Gastrocnemius medialis (tissue), 4 donors: Measurements from ENCODE around the gene NDUFA5. TPM values are rescaled to one million over a fixed set of nuclear protein-coding genes. Genes with fewer than 3 reads are reported as not detected.
A peak's percentile ranks its signal among the peaks of the same experiment; 100 is the strongest.

Source experiments
- ATAC-seq, 2 donors: fragments of 150-250 bp; one replicate each; pipeline ENCODE4 v1.9.1; 2016
- DNase-seq, 2 donors: peaks; one replicate each; pipeline ENCODE4 v3.0.0-alpha.2; 2019
- H3K27ac ChIP-seq, 4 donors: fragments of 200-600 bp; sonication (generic); 1 replicate in 1 of 4; 2 replicates in 3 of 4; pipeline ENCODE4 v1.5.1; 2016 to 2018; ENCODE audit warnings: mild to moderate bottlenecking in 2 of 4, moderate library complexity in 1 of 4
- H3K27me3 ChIP-seq, 3 donors: fragments of 200-600 bp; sonication (generic) in 2 of 3; 1 replicate in 1 of 3; 2 replicates in 2 of 3; pipeline versions ENCODE4 v1.5.1 to v1.6.0; 2016 to 2019; ENCODE audit warnings: mild to moderate bottlenecking in 1 of 3, moderate library complexity in 1 of 3
- H3K36me3 ChIP-seq, 2 donors: fragments of 200-600 bp; sonication (generic) in 1 of 2; one replicate each; pipeline ENCODE4 v1.5.1; 2017 to 2018
- H3K4me1 ChIP-seq, 2 donors: fragments of 200-600 bp; sonication (generic) in 1 of 2; one replicate each; pipeline ENCODE4 v1.5.1; 2016 to 2017; ENCODE audit warnings: mild to moderate bottlenecking in 2 of 2
- H3K4me3 ChIP-seq, 4 donors: fragments of 200-600 bp; sonication (generic) in 3 of 4; 1 replicate in 1 of 4; 2 replicates in 3 of 4; pipeline ENCODE4 v1.5.1; 2016 to 2019; ENCODE audit warnings: mild to moderate bottlenecking in 2 of 4
- H3K9me3 ChIP-seq, 3 donors: fragments of 200-600 bp; sonication (generic) in 2 of 3; 1 replicate in 1 of 3; 2 replicates in 2 of 3; pipeline ENCODE4 v1.5.1; 2016 to 2019
- CTCF ChIP-seq, 5 experiments: fragments of 450-650 bp in 3 of 5; fragments of 200-600 bp in 2 of 5; sonication (generic) in 2 of 5; IDR thresholded peaks in 4 of 5; conservative IDR thresholded peaks in 1 of 5; 1 replicate in 4 of 5; 2 replicates in 1 of 5; pipeline ENCODE4 v1.5.1; 2016 to 2019; ENCODE audit warnings: antibody characterized with exemption in 5 of 5, mild to moderate bottlenecking in 3 of 5, moderate library complexity in 3 of 5
- POLR2A ChIP-seq, 2 donors: fragments of 450-650 bp; IDR thresholded peaks; one replicate each; pipeline ENCODE4 v1.6.1; 2017; ENCODE audit warnings: antibody characterized with exemption in 2 of 2, mild to moderate bottlenecking in 2 of 2, moderate library complexity in 2 of 2
- in situ Hi-C, 4 donors: fragments of 200-750 bp; cut with MboI; loops; one replicate each; pipeline versions ENCODE4 v1.15.0 to v1.8.0; 2017; ENCODE audit warnings: low sequenced_read_pairs in 4 of 4
- intact Hi-C: fragments of 100-400 bp; cut with DNase I; formaldehyde crosslinking; loops from one replicate; pipeline ENCODE4 v1.15.1; 2023; ENCODE audit warnings: low total_unique reads
- total RNA-seq, 4 donors: library from RNA; depleted of rRNA; stranded (reverse); fragments of >200 nt; gene quantifications; one replicate each; pipeline versions ENCODE4 v1.1.0 to v1.2.3, GENCODE V29; 2016

The NDUFA5 gene
- total RNA-seq, 4 donors from 2014 or later: 82.8 to 148 (median 137) TPM

GRCh38 chr7:123499211-123499970 lies 58.2 kb downstream of the NDUFA5 start:
- DNase-seq: no peak
- Histone ChIP-seq H3K4me1 (peaks cover 0 to 2% of the 10 kb centered on the region in 2 donors), H3K27ac (no peak overlapping the region), H3K4me3 (no peak overlapping the region), H3K27me3 (no peaks in the 10 kb centered on the region), H3K9me3 (no peaks in the 10 kb centered on the region), H3K36me3 (no peaks in the 10 kb centered on the region)
- no peak for TF ChIP-seq POLR2A (IDR thresholded peaks at IDR 0.05)
- TF ChIP-seq CTCF (IDR thresholded peaks at IDR 0.05 in 4 of 5, conservative IDR thresholded peaks at IDR 0.05 in 1 of 5): no peak
- in situ Hi-C loops (no loop called here), intact Hi-C loops (loop anchor here (10.0 kb wide), 1 partner anchor 365 kb away; no protein-coding TSS in a partner anchor)
- no peak for ATAC-seq

- H3K9me3 ChIP-seq: no peaks in the 10 kb centered on the region
- no peak overlapping the region for H3K4me3 ChIP-seq
- no peaks in the 10 kb centered on the region for H3K27me3 ChIP-seq
- H3K4me1 ChIP-seq: peaks cover 0 to 6% of the 10 kb centered on the region in 2 donors
- no peaks in the 10 kb centered on the region for H3K36me3 ChIP-seq
- H3K27ac ChIP-seq: no peak overlapping the region
- intact Hi-C loops (loop anchor here (10.0 kb wide), 1 partner anchor 366 kb away; no protein-coding TSS in a partner anchor), in situ Hi-C loops (no loop called here)
- TF ChIP-seq POLR2A (IDR thresholded peaks at IDR 0.05) (no peak), CTCF (IDR thresholded peaks at IDR 0.05 in 4 of 5, conservative IDR thresholded peaks at IDR 0.05 in 1 of 5) (no peak)
- ATAC-seq (no peak), DNase-seq (no peak)
Observed at GRCh38 chr7:123498601-123499000, 59.0 kb downstream of the NDUFA5 start.

GRCh38 chr7:123498031-123498430 lies 59.6 kb downstream of the NDUFA5 start:
- Histone ChIP-seq H3K4me3 (no peak overlapping the region), H3K27me3 (no peaks in the 10 kb centered on the region), H3K4me1 (peaks cover 0 to 6% of the 10 kb centered on the region in 2 donors), H3K36me3 (no peaks in the 10 kb centered on the region), H3K9me3 (no peaks in the 10 kb centered on the region), H3K27ac (no peak overlapping the region)
- no peak for ATAC-seq
- intact Hi-C loops (loop anchor here (10.0 kb wide), 1 partner anchor 367 kb away; no protein-coding TSS in a partner anchor), in situ Hi-C loops (no loop called here)
- no peak for DNase-seq
- TF ChIP-seq POLR2A (IDR thresholded peaks at IDR 0.05) (no peak), CTCF (IDR thresholded peaks at IDR 0.05 in 4 of 5, conservative IDR thresholded peaks at IDR 0.05 in 1 of 5) (no peak)

- Histone ChIP-seq H3K27ac (no peak overlapping the region), H3K4me1 (peaks cover 0 to 6% of the 10 kb centered on the region in 2 donors), H3K36me3 (no peaks in the 10 kb centered on the region), H3K4me3 (no peak overlapping the region), H3K9me3 (peaks cover 0 to 5% (median 0%) of the 10 kb centered on the region in 3 donors), H3K27me3 (no peaks in the 10 kb centered on the region)
- in situ Hi-C loops: loop anchor here in 1 of 4 donors (5.0 kb wide), 1 partner anchor 43 kb away; no protein-coding TSS in a partner anchor
- DNase-seq (no peak), ATAC-seq (peak in 1 of 2 donors; percentile 56)
- peak; percentile 31 to 81 (median 67) for TF ChIP-seq CTCF (IDR thresholded peaks at IDR 0.05 in 4 of 5, conservative IDR thresholded peaks at IDR 0.05 in 1 of 5)
- TF ChIP-seq POLR2A (IDR thresholded peaks at IDR 0.05): no peak
- intact Hi-C loops: loop anchor here (2.0 to 10.0 kb wide), 2 partner anchors 41 to 371 kb away; partner anchors contain the start of gene IQUB
Observed at GRCh38 chr7:123494193-123494796, 63.3 kb downstream of the NDUFA5 start.
